LNCaP clone FGC (cell line): Measurements from ENCODE around the gene SLC38A4.

Experiments used
- DNase-seq: peaks from one replicate; pipeline ENCODE4 v3.0.0-alpha.2; 2011; ENCODE audit warnings: low read depth
- H3K4me3 ChIP-seq: 2 replicates; pipeline ENCODE4 v1.5.1; 2011; ENCODE audit warnings: mild to moderate bottlenecking, low read depth, low read length, control low read depth
- TF ChIP-seq, protein P1 (sequence below): IDR thresholded peaks from 2 replicates; pipeline ENCODE4 v1.5.1; 2012; ENCODE audit warnings: mild to moderate bottlenecking; ENCODE audit not compliant: control insufficient read depth, insufficient read depth; ENCODE audit errors: extremely low read depth

Gene SLC38A4

GRCh38 chr12:46718495-46718894 is 107.3 kb downstream of the SLC38A4 start:
- DNase-seq: no peak
- TF ChIP-seq, protein P1, sequence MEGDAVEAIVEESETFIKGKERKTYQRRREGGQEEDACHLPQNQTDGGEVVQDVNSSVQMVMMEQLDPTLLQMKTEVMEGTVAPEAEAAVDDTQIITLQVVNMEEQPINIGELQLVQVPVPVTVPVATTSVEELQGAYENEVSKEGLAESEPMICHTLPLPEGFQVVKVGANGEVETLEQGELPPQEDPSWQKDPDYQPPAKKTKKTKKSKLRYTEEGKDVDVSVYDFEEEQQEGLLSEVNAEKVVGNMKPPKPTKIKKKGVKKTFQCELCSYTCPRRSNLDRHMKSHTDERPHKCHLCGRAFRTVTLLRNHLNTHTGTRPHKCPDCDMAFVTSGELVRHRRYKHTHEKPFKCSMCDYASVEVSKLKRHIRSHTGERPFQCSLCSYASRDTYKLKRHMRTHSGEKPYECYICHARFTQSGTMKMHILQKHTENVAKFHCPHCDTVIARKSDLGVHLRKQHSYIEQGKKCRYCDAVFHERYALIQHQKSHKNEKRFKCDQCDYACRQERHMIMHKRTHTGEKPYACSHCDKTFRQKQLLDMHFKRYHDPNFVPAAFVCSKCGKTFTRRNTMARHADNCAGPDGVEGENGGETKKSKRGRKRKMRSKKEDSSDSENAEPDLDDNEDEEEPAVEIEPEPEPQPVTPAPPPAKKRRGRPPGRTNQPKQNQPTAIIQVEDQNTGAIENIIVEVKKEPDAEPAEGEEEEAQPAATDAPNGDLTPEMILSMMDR: no peak
- H3K4me3 ChIP-seq: no peak overlapping the region

GRCh38 chr12:46717868-46718267 is 107.9 kb downstream of the SLC38A4 start:
- H3K4me3 ChIP-seq: no peak overlapping the region
- TF ChIP-seq, protein P1: no peak
- DNase-seq: no peak

- no peak for DNase-seq
- TF ChIP-seq, protein P1: no peak
- H3K4me3 ChIP-seq: no peak overlapping the region
These were observed 108.6 kb downstream of the SLC38A4 start for GRCh38 chr12:46717159-46717558.
